GM23338 (cell line): ENCODE data around the gene ANP32D. TPM values are rescaled to one million over a fixed set of nuclear protein-coding genes. Genes with fewer than 3 reads are reported as not detected.
A peak's percentile ranks its signal among the peaks of the same experiment; 100 is the strongest.

Source experiments
- ATAC-seq: fragments of 200-7000 bp; cut with Tn5 transposase; 3 replicates; pipeline ENCODE4 v1.9.1; 2020
- DNase-seq: peaks from one replicate; pipeline ENCODE4 v3.0.0-alpha.2; 2015; ENCODE audit warnings: low spot score
- H2AFZ ChIP-seq: fragments of 200-600 bp; sonication (generic); 2 replicates; pipeline ENCODE4 v1.8.0; 2016; ENCODE audit warnings: antibody characterized with exemption, mild to moderate bottlenecking, moderate library complexity
- H3F3A ChIP-seq: fragments of 200-600 bp; sonication (generic); replicated peaks from 2 replicates; pipeline ENCODE4 v1.8.0; 2017; ENCODE audit warnings: antibody characterized with exemption, mixed run types, low read depth
- H3K27ac ChIP-seq: fragments of 200-600 bp; sonication (generic); 2 replicates; pipeline ENCODE4 v1.6.1; 2016; ENCODE audit warnings: low read depth
- H3K27me3 ChIP-seq: fragments of 200-600 bp; sonication (generic); 2 replicates; pipeline ENCODE4 v1.8.0; 2016; ENCODE audit warnings: mild to moderate bottlenecking, mixed run types, moderate library complexity; ENCODE audit not compliant: insufficient read depth
- H3K36me3 ChIP-seq: fragments of 200-600 bp; sonication (generic); 2 replicates; pipeline ENCODE4 v1.8.0; 2016; ENCODE audit warnings: mild to moderate bottlenecking; ENCODE audit not compliant: insufficient read depth
- H3K4me1 ChIP-seq: fragments of 200-600 bp; sonication (generic); 2 replicates; pipeline ENCODE4 v1.8.0; 2016; ENCODE audit warnings: mild to moderate bottlenecking, moderate library complexity; ENCODE audit not compliant: insufficient read depth
- H3K4me2 ChIP-seq: fragments of 200-600 bp; sonication (generic); 2 replicates; pipeline ENCODE4 v1.7.1; 2017; ENCODE audit warnings: mixed run types
- H3K4me3 ChIP-seq: fragments of 200-600 bp; sonication (generic); 2 replicates; pipeline ENCODE4 v1.6.1; 2016; ENCODE audit warnings: mixed run types
- H3K79me2 ChIP-seq: fragments of 200-600 bp; sonication (generic); replicated peaks from 2 replicates; pipeline ENCODE4 v1.8.0; 2017; ENCODE audit warnings: mild to moderate bottlenecking; ENCODE audit not compliant: insufficient read depth
- H3K9me2 ChIP-seq: fragments of 200-600 bp; sonication (generic); 2 replicates; pipeline ENCODE4 v1.8.0; 2017; ENCODE audit not compliant: insufficient read depth
- H4K20me1 ChIP-seq: fragments of 200-600 bp; sonication (generic); replicated peaks from 2 replicates; pipeline ENCODE4 v1.8.0; 2017; ENCODE audit warnings: mild to moderate bottlenecking; ENCODE audit not compliant: insufficient read depth
- H3K27ac Mint-ChIP-seq: 2 replicates; pipeline ENCODE4 v1.8.0; 2020; ENCODE audit warnings: inconsistent platforms, mild to moderate bottlenecking, moderate library complexity, mixed read lengths
- H3K27me3 Mint-ChIP-seq: 3 replicates; pipeline ENCODE4 v1.8.0; 2022; ENCODE audit warnings: low read depth, mild to moderate bottlenecking, moderate library complexity, mixed read lengths, inconsistent platforms; ENCODE audit not compliant: insufficient read depth, poor library complexity
- H3K36me3 Mint-ChIP-seq: 3 replicates; pipeline ENCODE4 v1.8.0; 2021; ENCODE audit warnings: low read depth, mild to moderate bottlenecking, inconsistent platforms, moderate library complexity, mixed read lengths
- H3K4me1 Mint-ChIP-seq: 3 replicates; pipeline ENCODE4 v1.8.0; 2020; ENCODE audit warnings: mild to moderate bottlenecking, inconsistent platforms, mixed read lengths
- H3K4me3 Mint-ChIP-seq: 3 replicates; pipeline ENCODE4 v1.8.0; 2021; ENCODE audit warnings: moderate library complexity, mild to moderate bottlenecking, inconsistent platforms, mixed read lengths
- H3K9me3 Mint-ChIP-seq: 3 replicates; pipeline ENCODE4 v1.8.0; 2020; ENCODE audit warnings: moderate library complexity, mild to moderate bottlenecking, inconsistent platforms, mixed read lengths
- CREB1 ChIP-seq: fragments of 250-450 bp; sonication (Bioruptor Pico); IDR thresholded peaks from 2 replicates; pipeline ENCODE4 v1.5.0; 2020; ENCODE audit warnings: low read depth, mild to moderate bottlenecking, moderate library complexity
- ETS1 ChIP-seq: IDR thresholded peaks from 2 replicates; pipeline ENCODE4 v1.6.1; 2016; ENCODE audit warnings: antibody characterized with exemption
- EZH2phosphoT487 ChIP-seq: fragments of 200-600 bp; sonication (generic); IDR thresholded peaks from one replicate; pipeline ENCODE4 v1.8.1; 2018; ENCODE audit warnings: antibody characterized with exemption; ENCODE audit not compliant: unreplicated experiment
- JUNB ChIP-seq: IDR thresholded peaks from one replicate; pipeline ENCODE4 v1.6.1; 2016; ENCODE audit warnings: antibody characterized with exemption; ENCODE audit not compliant: unreplicated experiment
- NANOG ChIP-seq: IDR thresholded peaks from 2 replicates; pipeline ENCODE4 v1.6.1; 2016; ENCODE audit warnings: antibody characterized with exemption, borderline replicate concordance
- POLR2AphosphoS5 ChIP-seq: IDR thresholded peaks from 2 replicates; pipeline ENCODE4 v1.6.1; 2016; ENCODE audit warnings: antibody characterized with exemption, low read depth
- STAT1 ChIP-seq: IDR thresholded peaks from one replicate; pipeline ENCODE4 v1.6.1; 2016; ENCODE audit warnings: antibody characterized with exemption; ENCODE audit not compliant: unreplicated experiment
- ZNF114 ChIP-seq: fragments of 250-450 bp; sonication (Bioruptor Pico); IDR thresholded peaks from 2 replicates; pipeline ENCODE4 v1.5.0; 2020; ENCODE audit warnings: mild to moderate bottlenecking, moderate library complexity
- ZNF331 ChIP-seq: fragments of 250-450 bp; sonication (Bioruptor Pico); IDR thresholded peaks from 2 replicates; pipeline ENCODE4 v1.5.0; 2020; ENCODE audit warnings: low read depth, mild to moderate bottlenecking, moderate library complexity
- ZNF462 ChIP-seq: fragments of 250-450 bp; sonication (Bioruptor Pico); IDR thresholded peaks from 2 replicates; pipeline ENCODE4 v1.5.0; 2020; ENCODE audit warnings: mild to moderate bottlenecking, moderate library complexity
- polyA plus RNA-seq: library from polyadenylated mRNA; unstranded; fragments of >200 nt; fragmentation: Nextera tagmentation; extraction: Ambion mirVana; gene quantifications from 2 replicates; pipeline ENCODE4 v1.2.1, GENCODE V29; 2016
- total RNA-seq: library from RNA; depleted of rRNA; stranded (reverse); fragments of >200 nt; shearing (Covaris generic); gene quantifications from 2 replicates; pipeline ENCODE4 v1.2.3, GENCODE V29; 2014
- TF ChIP-seq, protein P1 (sequence below), 2 experiments: fragments of 200-600 bp in 1 of 2; sonication (generic) in 1 of 2; conservative IDR thresholded peaks; 2 replicates each; pipeline versions ENCODE4 v1.5.1 to v1.6.1; 2016 to 2017; ENCODE audit warnings: antibody characterized with exemption in 2 of 2, low read depth in 2 of 2, mild to moderate bottlenecking in 2 of 2, moderate library complexity in 1 of 2

ANP32D gene
- total and polyA plus RNA-seq, 2 experiments from 2014 or later, result not detected

GRCh38 chr12:48446161-48446776, 26.1 kb upstream of the ANP32D start:
- H3K36me3 ChIP-seq, result no peaks in the 10 kb centered on the region
- no peak overlapping the region for H3K4me2 ChIP-seq
- H4K20me1 ChIP-seq, result no peaks in the 10 kb centered on the region
- TF ChIP-seq ETS1, result no peak
- TF ChIP-seq JUNB, result no peak
- TF ChIP-seq STAT1, result no peak
- TF ChIP-seq ZNF462 (CRISPR knock-in tag), result no peak
- TF ChIP-seq, protein P1, sequence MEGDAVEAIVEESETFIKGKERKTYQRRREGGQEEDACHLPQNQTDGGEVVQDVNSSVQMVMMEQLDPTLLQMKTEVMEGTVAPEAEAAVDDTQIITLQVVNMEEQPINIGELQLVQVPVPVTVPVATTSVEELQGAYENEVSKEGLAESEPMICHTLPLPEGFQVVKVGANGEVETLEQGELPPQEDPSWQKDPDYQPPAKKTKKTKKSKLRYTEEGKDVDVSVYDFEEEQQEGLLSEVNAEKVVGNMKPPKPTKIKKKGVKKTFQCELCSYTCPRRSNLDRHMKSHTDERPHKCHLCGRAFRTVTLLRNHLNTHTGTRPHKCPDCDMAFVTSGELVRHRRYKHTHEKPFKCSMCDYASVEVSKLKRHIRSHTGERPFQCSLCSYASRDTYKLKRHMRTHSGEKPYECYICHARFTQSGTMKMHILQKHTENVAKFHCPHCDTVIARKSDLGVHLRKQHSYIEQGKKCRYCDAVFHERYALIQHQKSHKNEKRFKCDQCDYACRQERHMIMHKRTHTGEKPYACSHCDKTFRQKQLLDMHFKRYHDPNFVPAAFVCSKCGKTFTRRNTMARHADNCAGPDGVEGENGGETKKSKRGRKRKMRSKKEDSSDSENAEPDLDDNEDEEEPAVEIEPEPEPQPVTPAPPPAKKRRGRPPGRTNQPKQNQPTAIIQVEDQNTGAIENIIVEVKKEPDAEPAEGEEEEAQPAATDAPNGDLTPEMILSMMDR (conservative IDR thresholded peaks at IDR 0.05; ENCODE audit: low read depth in 2 of 2), result no peak
- TF ChIP-seq CREB1 (CRISPR knock-in tag), result no peak
- no peak for TF ChIP-seq NANOG
- no peak for TF ChIP-seq ZNF331
- TF ChIP-seq ZNF114 (CRISPR knock-in tag), result no peak
- no peak for TF ChIP-seq EZH2phosphoT487
- TF ChIP-seq POLR2AphosphoS5, result no peak
- H3K27ac ChIP-seq, result no peak overlapping the region
- peaks cover 9% of the 10 kb centered on the region for H3K4me1 ChIP-seq
- Mint-ChIP-seq H3K27me3 (no peaks in the 10 kb centered on the region), H3K36me3 (no peaks in the 10 kb centered on the region; the same call in 2 of the 3 replicates), H3K27ac (no peak overlapping the region), H3K4me3 (no peak overlapping the region), H3K4me1 (peaks cover 15% of the 10 kb centered on the region; the same call in 2 of the 3 replicates), H3K9me3 (peaks cover 5% of the 10 kb centered on the region)
- H2AFZ ChIP-seq, result peak overlapping the region; percentile 57; the same call in 1 of the 2 replicates
- ATAC-seq (peak; percentile 41; the same call in 2 of the 3 replicates), DNase-seq (no peak)
- H3K4me3 ChIP-seq, result no peak overlapping the region
- H3F3A ChIP-seq, result no peaks in the 10 kb centered on the region
- no peaks in the 10 kb centered on the region for H3K27me3 ChIP-seq
- no peaks in the 10 kb centered on the region for H3K79me2 ChIP-seq
- H3K9me2 ChIP-seq, result no peaks in the 10 kb centered on the region
